GM13977 (cell line): Measurements from ENCODE around the gene CTTNBP2NL.

Experiments
- DNase-seq: peaks from one replicate; pipeline ENCODE4 v3.0.0; 2012; ENCODE audit warnings: low spot score
- in situ Hi-C: fragments of 300-500 bp; cut with MboI; formaldehyde crosslinking; loops from one replicate; pipeline ENCODE4 v1.12.0; 2022; ENCODE audit warnings: low sequenced_read_pairs, low pct_unique_long_range_greater_than_20kb, mixed read lengths, inconsistent platforms; ENCODE audit not compliant: unreplicated experiment
- TF ChIP-seq, protein P1 (sequence below): IDR thresholded peaks from 2 replicates; pipeline ENCODE4 v1.5.1; 2012; ENCODE audit warnings: mild to moderate bottlenecking, control low read depth; ENCODE audit not compliant: insufficient read depth; ENCODE audit errors: extremely low read depth, missing control alignments

Gene CTTNBP2NL

DNA sequence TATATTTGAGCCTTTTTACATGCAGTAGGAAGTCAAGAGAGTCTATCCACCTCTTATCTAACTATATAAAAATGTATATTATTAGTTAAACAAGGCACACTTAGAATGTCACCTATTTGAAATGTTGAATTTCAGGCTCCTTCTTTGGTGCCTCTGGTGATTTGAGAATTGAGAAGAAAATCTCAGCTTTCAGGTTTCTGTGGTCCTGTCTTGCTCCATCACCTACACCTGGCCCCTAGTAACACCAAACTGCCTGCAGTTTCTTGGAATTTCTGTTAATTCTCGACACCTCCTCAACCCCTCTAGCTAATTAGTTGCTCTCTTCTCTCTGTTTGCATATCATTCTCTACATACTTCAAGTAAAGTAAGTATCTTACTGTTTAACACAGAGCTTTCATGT is 57.9 kb downstream of the CTTNBP2NL start:
- no peak for DNase-seq
- TF ChIP-seq, protein P1, sequence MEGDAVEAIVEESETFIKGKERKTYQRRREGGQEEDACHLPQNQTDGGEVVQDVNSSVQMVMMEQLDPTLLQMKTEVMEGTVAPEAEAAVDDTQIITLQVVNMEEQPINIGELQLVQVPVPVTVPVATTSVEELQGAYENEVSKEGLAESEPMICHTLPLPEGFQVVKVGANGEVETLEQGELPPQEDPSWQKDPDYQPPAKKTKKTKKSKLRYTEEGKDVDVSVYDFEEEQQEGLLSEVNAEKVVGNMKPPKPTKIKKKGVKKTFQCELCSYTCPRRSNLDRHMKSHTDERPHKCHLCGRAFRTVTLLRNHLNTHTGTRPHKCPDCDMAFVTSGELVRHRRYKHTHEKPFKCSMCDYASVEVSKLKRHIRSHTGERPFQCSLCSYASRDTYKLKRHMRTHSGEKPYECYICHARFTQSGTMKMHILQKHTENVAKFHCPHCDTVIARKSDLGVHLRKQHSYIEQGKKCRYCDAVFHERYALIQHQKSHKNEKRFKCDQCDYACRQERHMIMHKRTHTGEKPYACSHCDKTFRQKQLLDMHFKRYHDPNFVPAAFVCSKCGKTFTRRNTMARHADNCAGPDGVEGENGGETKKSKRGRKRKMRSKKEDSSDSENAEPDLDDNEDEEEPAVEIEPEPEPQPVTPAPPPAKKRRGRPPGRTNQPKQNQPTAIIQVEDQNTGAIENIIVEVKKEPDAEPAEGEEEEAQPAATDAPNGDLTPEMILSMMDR = no peak
- in situ Hi-C loops = no loop called here

DNA sequence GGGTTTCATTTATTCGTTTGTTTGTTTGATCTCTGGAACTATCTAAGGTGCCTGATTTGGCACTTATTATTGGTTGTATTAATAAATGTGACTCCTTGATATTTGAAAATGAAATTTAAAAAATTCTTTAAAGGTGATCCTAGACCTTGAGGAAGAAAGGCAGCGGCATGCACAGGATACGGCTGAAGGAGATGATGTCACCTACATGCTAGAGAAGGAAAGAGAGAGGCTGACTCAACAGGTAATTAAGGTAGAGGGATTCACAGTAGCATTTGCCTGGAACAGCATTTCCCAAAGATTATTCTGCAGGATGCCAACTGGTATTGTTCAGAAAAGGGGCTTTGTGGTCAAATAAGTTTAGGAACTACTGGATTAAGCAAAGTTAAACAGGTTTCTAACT is 58.3 kb downstream of the CTTNBP2NL start:
- TF ChIP-seq, protein P1 = no peak
- no peak for DNase-seq
- in situ Hi-C loops = no loop called here

DNA sequence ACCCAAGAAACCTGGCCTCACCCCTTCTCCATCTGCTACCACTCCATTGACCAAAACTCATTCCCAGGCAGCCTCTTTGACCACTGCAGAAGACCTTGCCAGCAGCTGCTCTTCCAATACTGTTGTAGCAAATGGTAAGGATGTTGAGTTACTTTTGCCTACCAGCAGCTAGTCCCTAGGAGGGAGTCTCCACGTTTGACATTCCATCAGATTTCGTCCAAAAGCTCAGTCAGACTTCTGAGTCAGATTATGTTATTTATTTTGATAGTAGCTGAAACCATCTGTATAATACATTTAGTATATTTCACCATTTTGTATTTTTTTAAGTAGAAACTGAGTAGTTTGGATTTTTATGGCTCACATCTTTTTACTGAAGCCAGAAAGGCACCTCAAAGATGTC is 61.2 kb downstream of the CTTNBP2NL start:
- DNase-seq = no peak
- in situ Hi-C loops = no loop called here
- TF ChIP-seq, protein P1 = no peak

DNA sequence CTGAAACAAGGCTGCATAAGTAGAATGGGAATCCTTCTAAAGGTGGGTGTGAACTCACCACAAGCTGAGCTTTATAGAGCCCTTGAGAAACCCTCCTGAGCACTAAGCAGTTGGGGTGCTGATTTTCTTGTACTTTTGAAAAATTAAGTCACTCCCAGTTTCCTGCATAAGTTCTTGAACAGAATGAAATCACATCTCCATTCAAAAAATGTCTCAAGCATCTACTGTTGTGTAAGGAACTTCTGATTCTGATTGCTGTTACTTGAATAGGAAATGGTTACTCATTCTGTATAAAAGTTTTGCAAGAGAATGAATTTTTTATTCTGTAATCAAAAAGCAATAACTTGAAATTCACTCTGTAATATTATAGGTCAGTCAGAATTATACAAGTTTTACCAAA is 61.9 kb downstream of the CTTNBP2NL start:
- TF ChIP-seq, protein P1 = no peak
- in situ Hi-C loops = no loop called here
- DNase-seq = no peak

DNA sequence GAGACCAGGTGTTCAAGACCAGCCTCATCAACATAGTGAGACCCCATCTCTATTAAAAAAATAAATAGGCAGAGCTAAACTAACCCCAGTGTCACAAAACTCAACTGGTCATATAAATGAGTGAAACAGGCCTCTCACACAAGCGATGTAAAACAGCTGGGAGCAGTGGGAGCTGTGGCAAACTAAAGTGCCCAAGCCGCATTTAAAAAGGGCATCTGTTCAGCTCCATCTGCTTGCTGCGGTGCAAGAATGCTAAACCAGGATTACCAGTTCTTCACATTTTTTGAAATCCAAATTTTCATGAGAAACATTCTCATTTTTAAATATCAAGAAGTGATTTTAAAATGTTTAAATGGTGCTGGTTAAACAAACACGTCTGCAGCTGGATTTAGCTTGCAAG is 62.7 kb downstream of the CTTNBP2NL start:
- in situ Hi-C loops = no loop called here
- DNase-seq = no peak
- TF ChIP-seq, protein P1 = no peak

DNA sequence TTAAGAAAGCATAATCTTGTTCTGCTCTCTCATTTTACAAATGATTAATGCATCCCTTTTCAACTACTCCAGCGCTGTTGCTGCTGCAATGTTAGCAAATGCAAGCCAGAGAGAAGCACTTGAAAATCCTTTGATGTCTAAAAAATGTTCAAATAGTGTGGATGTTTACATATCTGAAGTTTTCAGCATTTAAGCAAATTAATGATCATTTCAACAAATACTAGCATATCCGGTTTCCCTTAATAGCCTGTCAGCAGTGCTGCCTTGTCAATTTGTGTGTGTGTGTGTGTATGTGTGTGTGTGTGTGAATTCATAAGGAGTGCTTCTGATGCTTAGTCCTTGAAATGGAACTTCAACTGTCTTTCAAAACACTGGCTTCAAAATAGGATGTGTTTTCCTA is 64.6 kb downstream of the CTTNBP2NL start:
- TF ChIP-seq, protein P1 = no peak
- DNase-seq = no peak
- in situ Hi-C loops = loop anchor here (10.0 kb wide), 1 partner anchor 66 kb away; the partner anchor contains the start of gene CTTNBP2NL

DNA sequence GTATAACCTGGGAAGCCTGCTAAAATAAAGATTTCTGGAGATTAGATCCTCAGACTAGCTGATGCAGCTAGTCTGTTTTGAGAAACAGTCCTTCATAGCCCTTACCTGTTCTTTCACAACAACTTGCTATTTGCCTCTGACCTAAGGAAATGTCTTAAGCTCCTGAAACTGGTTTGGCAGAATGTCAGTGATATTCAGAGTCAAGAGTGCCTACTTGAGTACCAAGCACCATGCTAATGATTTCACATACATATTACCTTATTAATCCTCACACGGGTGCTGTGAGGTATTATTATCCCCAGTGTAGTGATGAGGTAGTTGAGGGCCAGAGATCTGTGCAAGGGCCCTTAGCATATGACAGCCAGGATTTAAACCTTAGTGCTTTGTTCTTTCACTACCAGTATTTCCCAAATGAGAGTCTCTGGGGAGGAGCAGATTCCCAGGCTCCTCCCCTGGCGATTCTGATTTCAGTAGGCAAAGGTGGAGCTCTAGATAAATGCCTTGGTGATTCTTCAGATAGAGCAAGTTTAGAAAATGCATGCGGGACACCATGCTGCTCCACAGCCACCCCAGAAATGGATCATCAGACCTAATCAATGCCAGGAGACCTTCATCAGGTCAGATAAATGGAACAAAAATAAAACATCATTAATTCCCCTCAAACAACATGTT is 65.3 kb downstream of the CTTNBP2NL start:
- in situ Hi-C loops = loop anchor here (10.0 kb wide), 1 partner anchor 67 kb away; the partner anchor contains the start of gene CTTNBP2NL
- TF ChIP-seq, protein P1 = no peak
- no peak for DNase-seq
